K562 (cell line): ENCODE measurements around the gene DUOXA2. TPM values are rescaled to one million over a fixed set of nuclear protein-coding genes. Genes with fewer than 3 reads are reported as not detected.

Source experiments
- ATAC-seq: fragments of 200-7000 bp; cut with Tn5 transposase; 3 replicates; pipeline ENCODE4 v1.9.1; 2020; ENCODE audit warnings: moderate library complexity
- BruUV-seq: library from RNA; stranded (reverse); fragments of 400-500 nt; replicated peaks from 2 replicates; lab custom pipeline; 2021; lab: Mats Ljungman, UMichigan
- CTCF ChIA-PET: fragments of 300-600 bp; formaldehyde crosslinking; extraction: SDS; loops from one replicate; lab custom pipeline; 2021; ENCODE audit warnings: low intra/inter-chr PET ratio; lab: Yijun Ruan, JAX
- POLR2A ChIA-PET: fragments of 300-600, 350-650 bp; sonication (Branson Sonifier 250); formaldehyde crosslinking; extraction: SDS; loops from one replicate; lab custom pipeline; 2021; ENCODE audit warnings: antibody characterized with exemption, inconsistent platforms; lab: Yijun Ruan, JAX
- DNase-seq, 4 experiments: peaks; one replicate each; pipeline versions ENCODE4 v3.0.0 to v3.0.0-alpha.2; 2011 to 2018; ENCODE audit warnings: low spot score in 3 of 4, mixed read lengths in 3 of 4; ENCODE audit errors: extremely low read depth in 1 of 4
- FAIRE-seq: peaks from 2 replicates; lab custom pipeline; 2011; peaks lifted over from hg19 to GRCh38; lab: Jason Lieb, UNC
- H2AFZ ChIP-seq: 2 replicates; pipeline ENCODE4 v1.6.0; 2011; ENCODE audit warnings: low read depth, low read length, control low read depth, inconsistent platforms
- H3K27ac ChIP-seq: fragments of 200-600 bp; 3 replicates; pipeline ENCODE4 v1.8.0; 2011; ENCODE audit warnings: low read depth, mild to moderate bottlenecking, control low read depth, inconsistent platforms, low read length, moderate library complexity, mixed read lengths; ENCODE audit errors: extremely low read depth
- H3K27me3 ChIP-seq, 2 experiments: fragments of 300-600 bp in 1 of 2; 2 replicates in 1 of 2; 3 replicates in 1 of 2; pipeline versions ENCODE4 v1.6.0 to v1.8.0; 2011; ENCODE audit warnings: inconsistent platforms in 2 of 2, low read length in 2 of 2, mild to moderate bottlenecking in 1 of 2, mixed read lengths in 1 of 2, moderate library complexity in 1 of 2; ENCODE audit not compliant: control insufficient read depth in 2 of 2, insufficient read depth in 2 of 2
- H3K36me3 ChIP-seq: fragments of 300-600 bp; 3 replicates; pipeline ENCODE4 v1.8.0; 2011; ENCODE audit warnings: mild to moderate bottlenecking, low read length, inconsistent platforms; ENCODE audit not compliant: control insufficient read depth, insufficient read depth
- H3K4me1 ChIP-seq, 2 experiments: fragments of 200-600 bp in 1 of 2; replicated peaks in 1 of 2; 2 replicates in 1 of 2; 3 replicates in 1 of 2; pipeline versions ENCODE4 v1.5.1 to v1.8.0; 2011; ENCODE audit warnings: inconsistent platforms in 2 of 2, low read length in 2 of 2, mild to moderate bottlenecking in 1 of 2, mixed read lengths in 1 of 2, moderate library complexity in 1 of 2; ENCODE audit not compliant: control insufficient read depth in 2 of 2, insufficient read depth in 2 of 2
- H3K4me2 ChIP-seq: 2 replicates; pipeline ENCODE4 v1.6.1; 2011; ENCODE audit warnings: low read length, control low read depth, inconsistent platforms, mixed read lengths; ENCODE audit not compliant: insufficient read depth
- H3K4me3 ChIP-seq: fragments of 200-600 bp; sonication (generic), shearing (Covaris generic); 2 replicates; pipeline ENCODE4 v1.5.1; 2016; ENCODE audit warnings: control low read depth, inconsistent platforms
- H3K79me2 ChIP-seq: fragments of 200-600 bp; 3 replicates; pipeline ENCODE4 v1.8.0; 2011; ENCODE audit warnings: low read length, inconsistent platforms; ENCODE audit not compliant: control insufficient read depth, insufficient read depth
- H3K9ac ChIP-seq, 2 experiments: 2 replicates each; pipeline versions ENCODE4 v1.6.0 to v1.6.1; 2011; ENCODE audit warnings: low read depth in 2 of 2, low read length in 2 of 2, control low read depth in 1 of 2, inconsistent platforms in 1 of 2, mild to moderate bottlenecking in 1 of 2, mixed read lengths in 1 of 2; ENCODE audit not compliant: insufficient read depth in 1 of 2
- H3K9me1 ChIP-seq: one replicate; pipeline ENCODE4 v1.6.0; 2011; ENCODE audit warnings: inconsistent platforms, mild to moderate bottlenecking, low read length, moderate library complexity; ENCODE audit not compliant: control insufficient read depth, insufficient read depth
- H3K9me3 ChIP-seq: replicated peaks from 2 replicates; pipeline ENCODE4 v1.5.1; 2011; ENCODE audit warnings: low read depth, low read length, inconsistent platforms; ENCODE audit not compliant: control insufficient read depth, insufficient read depth
- H4K20me1 ChIP-seq: replicated peaks from 2 replicates; pipeline ENCODE4 v1.6.1; 2011; ENCODE audit warnings: low read length, inconsistent platforms, mixed read lengths; ENCODE audit not compliant: control insufficient read depth, insufficient read depth
- AFF1 ChIP-seq, 2 experiments: fragments of 450-650 bp; IDR thresholded peaks; 2 replicates each; pipeline ENCODE4 v1.6.1; 2018; ENCODE audit warnings: mild to moderate bottlenecking in 2 of 2, low read depth in 1 of 2; ENCODE audit not compliant: partially characterized antibody in 2 of 2
- ATF4 ChIP-seq: fragments of 450-650 bp; formaldehyde crosslinking; IDR thresholded peaks from 2 replicates; pipeline ENCODE4 v1.4.0; 2022; ENCODE audit warnings: mild to moderate bottlenecking, moderate library complexity
- CBX3 ChIP-seq, 2 experiments: IDR thresholded peaks; 1 replicate in 1 of 2; 2 replicates in 1 of 2; pipeline ENCODE4 v1.6.1; 2012; ENCODE audit warnings: inconsistent platforms in 2 of 2, low read length in 2 of 2, borderline replicate concordance in 1 of 2, control low read depth in 1 of 2
- EGR1 ChIP-seq: fragments of 450-650 bp; conservative IDR thresholded peaks from 2 replicates; pipeline ENCODE4 v1.6.1; 2017; ENCODE audit warnings: mild to moderate bottlenecking
- GABPB2 ChIP-seq: fragments of 250-450 bp; sonication (Bioruptor Pico); conservative IDR thresholded peaks from 2 replicates; pipeline ENCODE4 v1.5.1; 2021; ENCODE audit warnings: mild to moderate bottlenecking
- HES1 ChIP-seq: fragments of 450-650 bp; IDR thresholded peaks from 2 replicates; pipeline ENCODE4 v1.6.1; 2016; ENCODE audit warnings: low read depth, mild to moderate bottlenecking, moderate library complexity
- HNRNPUL1 ChIP-seq: fragments of 200-400 bp; formaldehyde crosslinking; IDR thresholded peaks from 2 replicates; pipeline ENCODE4 v1.6.1; 2017; ENCODE audit warnings: low read length
- NFYB ChIP-seq: IDR thresholded peaks from 2 replicates; pipeline ENCODE4 v1.6.1; 2011; ENCODE audit warnings: mild to moderate bottlenecking, moderate library complexity; ENCODE audit not compliant: insufficient read length; ENCODE audit errors: extremely low read depth
- PHF21A ChIP-seq: fragments of 450-650 bp; IDR thresholded peaks from 2 replicates; pipeline ENCODE4 v1.6.1; 2017; ENCODE audit warnings: low read depth, borderline replicate concordance
- PYGO2 ChIP-seq: fragments of 450-650 bp; IDR thresholded peaks from 2 replicates; pipeline ENCODE4 v1.6.1; 2016; ENCODE audit warnings: mild to moderate bottlenecking, missing genetic modification characterization, moderate library complexity, missing compliant biosample characterization
- RFX1 ChIP-seq: fragments of 450-650 bp; IDR thresholded peaks from 2 replicates; pipeline ENCODE4 v1.6.1; 2016; ENCODE audit warnings: mild to moderate bottlenecking, moderate library complexity
- SMAD4 ChIP-seq: fragments of 250-450 bp; sonication (Bioruptor Pico); conservative IDR thresholded peaks from 2 replicates; pipeline ENCODE4 v1.8.0; 2021; ENCODE audit warnings: inconsistent platforms, mild to moderate bottlenecking, moderate library complexity
- TSC22D4 ChIP-seq: fragments of 450-650 bp; IDR thresholded peaks from 2 replicates; pipeline ENCODE4 v1.6.1; 2016; ENCODE audit warnings: missing genetic modification characterization, missing biosample characterization, control low read depth
- YY1 ChIP-seq, 3 experiments: IDR thresholded peaks; 2 replicates each; pipeline ENCODE4 v1.6.1; 2011; ENCODE audit warnings: low read length in 2 of 3, mild to moderate bottlenecking in 2 of 3, moderate library complexity in 2 of 3, borderline replicate concordance in 1 of 3, control low read depth in 1 of 3, low read depth in 1 of 3; ENCODE audit not compliant: insufficient read depth in 3 of 3, insufficient replicate concordance in 2 of 3, control insufficient read depth in 1 of 3, insufficient read length in 1 of 3; ENCODE audit errors: extremely low read depth in 1 of 3
- ZBTB5 ChIP-seq: fragments of 450-650 bp; IDR thresholded peaks from 2 replicates; pipeline ENCODE4 v1.6.1; 2017; ENCODE audit warnings: antibody characterized with exemption
- WGBS: fragments of 100-300 bp; shearing (Covaris generic); methylation state at CpG from one replicate; pipeline ENCODE4 v1.1.6; 2016; ENCODE audit warnings: low coverage, mixed read lengths; ENCODE audit not compliant: insufficient coverage; ENCODE audit errors: missing lambda C conversion rate; 5-methylcytosine and 5-hydroxymethylcytosine counted together
- in situ Hi-C: fragments of 300-500 bp; cut with MboI; formaldehyde crosslinking; loops from 4 replicates; pipeline ENCODE4 v1.15.0; 2018; ENCODE audit warnings: inconsistent platforms, mixed read lengths
- intact Hi-C: fragments of 100-400 bp; cut with micrococcal nuclease; formaldehyde crosslinking; loops from 2 replicates; pipeline ENCODE4 v1.14.2; 2022
- polyA plus RNA-seq, 8 experiments: library from polyadenylated mRNA; depleted of rRNA in 4 of 8; stranded (reverse) in 5 of 8; unstranded in 3 of 8; fragments of >200 nt; fragmentation: Nextera tagmentation in 2 of 8; fragmentation: Illumina TruSeq in 1 of 8; extraction: Ambion mirVana in 2 of 8; extraction: Trizol in 1 of 8; gene quantifications; 2 replicates each; pipeline versions ENCODE4 v1.2.1 to v1.2.3, GENCODE V29; 2011 to 2014; ENCODE audit warnings: inconsistent platforms in 1 of 8, missing spikeins in 1 of 8
- total RNA-seq, 7 experiments: library from RNA; depleted of rRNA in 6 of 7; stranded (reverse); fragments of >200 nt in 6 of 7; fragmentation: Illumina TruSeq in 2 of 7; extraction: Trizol in 2 of 7; gene quantifications; 2 replicates each; pipeline versions ENCODE4 v1.2.1 to v1.2.3, GENCODE V29; 2011 to 2021; ENCODE audit warnings: low replicate concordance in 1 of 7

The DUOXA2 gene
- total and polyA plus RNA-seq, 9 of the 15 experiments (the other 6 are each of a cell fraction or from before 2014, with no cell fraction given) = not detected

- intact Hi-C loops (no loop called here), in situ Hi-C loops (loop anchor here (25.0 kb wide), 1 partner anchor 150 kb away; the partner anchor contains the start of gene TERB2)
- Histone ChIP-seq H3K27me3 (peaks cover 2 to 25% of the 10 kb centered on the region in 2 experiments; a peak in 3 of 5 replicates), H3K27ac (no peak overlapping the region), H2AFZ (no peak overlapping the region), H3K4me2 (no peak overlapping the region), H3K79me2 (no peaks in the 10 kb centered on the region), H3K9me1 (no peaks in the 10 kb centered on the region), H3K9me3 (no peaks in the 10 kb centered on the region), H3K9ac (no peak overlapping the region), H3K36me3 (no peaks in the 10 kb centered on the region), H3K4me3 (no peak overlapping the region), H3K4me1 (peaks cover 0 to 26% of the 10 kb centered on the region in 2 experiments; a peak in 2 of 5 replicates), H4K20me1 (no peaks in the 10 kb centered on the region)
- 55% methylated on average over 13 of the region's 13 CpGs for WGBS
- POLR2A ChIA-PET = no interaction called here
- CTCF ChIA-PET = no interaction called here
- TF ChIP-seq PHF21A = no peak
- TF ChIP-seq HES1 = no peak
- no peak for TF ChIP-seq CBX3 (IDR thresholded peaks at IDR 0.05; ENCODE audit: borderline replicate concordance in 1 of 2, low read length in 2 of 2)
- no peak for TF ChIP-seq ATF4
- no peak for TF ChIP-seq YY1 (IDR thresholded peaks at IDR 0.05; ENCODE audit: borderline replicate concordance in 1 of 3, control insufficient read depth in 1 of 3, extremely low read depth in 1 of 3, insufficient read depth in 3 of 3, insufficient read length in 1 of 3, insufficient replicate concordance in 2 of 3, low read depth in 1 of 3, low read length in 2 of 3)
- no peak for TF ChIP-seq SMAD4 (CRISPR knock-in tag)
- TF ChIP-seq GABPB2 (CRISPR knock-in tag) = no peak
- no peak for TF ChIP-seq EGR1
- TF ChIP-seq HNRNPUL1 = no peak
- TF ChIP-seq ZBTB5 = no peak
- no peak for TF ChIP-seq NFYB
- TF ChIP-seq TSC22D4 (tag) = no peak
- TF ChIP-seq PYGO2 (tag) = no peak
- no peak for TF ChIP-seq RFX1
- no peak for TF ChIP-seq AFF1 (IDR thresholded peaks at IDR 0.05; ENCODE audit: low read depth in 1 of 2, partially characterized antibody in 2 of 2)
- ATAC-seq (no peak), FAIRE-seq (no peak), DNase-seq (no peak)
- no TSS peak for BruUV-seq
These were observed 2.0 kb upstream of the DUOXA2 start for GRCh38 chr15:45112143-45112590.
